Suprapubic skin (tissue), 4 donors: ENCODE results near the gene PACSIN2. TPM values are rescaled to one million over a fixed set of nuclear protein-coding genes. Genes with fewer than 3 reads are reported as not detected.

Experiments used
- DNase-seq, 2 donors: peaks; one replicate each; pipeline ENCODE4 v3.0.0-alpha.2; 2019; ENCODE audit warnings: low spot score in 2 of 2
- H3K27ac ChIP-seq: fragments of 200-600 bp; sonication (generic); one replicate; pipeline ENCODE4 v1.5.1; 2019
- H3K27me3 ChIP-seq: fragments of 200-600 bp; sonication (generic); one replicate; pipeline ENCODE4 v1.5.1; 2019
- H3K36me3 ChIP-seq: fragments of 200-600 bp; sonication (generic); one replicate; pipeline ENCODE4 v1.5.1; 2019
- H3K4me1 ChIP-seq: fragments of 200-600 bp; sonication (generic); one replicate; pipeline ENCODE4 v1.5.1; 2019
- H3K4me3 ChIP-seq: fragments of 200-600 bp; sonication (generic); one replicate; pipeline ENCODE4 v1.5.1; 2019; ENCODE audit warnings: mild to moderate bottlenecking
- H3K9me3 ChIP-seq: fragments of 200-600 bp; sonication (generic); one replicate; pipeline ENCODE4 v1.5.1; 2019
- EP300 ChIP-seq: sonication (generic); formaldehyde crosslinking; IDR thresholded peaks from one replicate; pipeline ENCODE4 v1.6.1; 2017; ENCODE audit warnings: antibody characterized with exemption
- POLR2A ChIP-seq, 2 donors: fragments of 450-650 bp; IDR thresholded peaks; one replicate each; pipeline ENCODE4 v1.6.1; 2017; ENCODE audit warnings: antibody characterized with exemption in 2 of 2, mild to moderate bottlenecking in 2 of 2, moderate library complexity in 2 of 2
- POLR2AphosphoS5 ChIP-seq, 3 donors: sonication (generic); formaldehyde crosslinking; IDR thresholded peaks; one replicate each; pipeline ENCODE4 v1.6.1; 2017; ENCODE audit warnings: antibody characterized with exemption in 3 of 3
- WGBS: methylation state at CpG from one replicate; pipeline ENCODE4 v1.1.5; 2018; 5-methylcytosine and 5-hydroxymethylcytosine counted together
- total RNA-seq, 4 donors: library from RNA; depleted of rRNA; stranded (reverse); fragments of >200 nt; gene quantifications; one replicate each; pipeline ENCODE4 v1.1.0, GENCODE V29; 2016
- TF ChIP-seq, protein P1 (sequence below), 2 donors: fragments of 200-600 bp in 1 of 2; fragments of 450-650 bp in 1 of 2; sonication (generic) in 1 of 2; IDR thresholded peaks; one replicate each; pipeline ENCODE4 v1.5.1; 2016 to 2019; ENCODE audit warnings: antibody characterized with exemption in 2 of 2, mild to moderate bottlenecking in 1 of 2, moderate library complexity in 1 of 2

PACSIN2 gene
- total RNA-seq, 4 donors from 2014 or later = 38.9 to 74.8 (median 55.3) TPM

DNA sequence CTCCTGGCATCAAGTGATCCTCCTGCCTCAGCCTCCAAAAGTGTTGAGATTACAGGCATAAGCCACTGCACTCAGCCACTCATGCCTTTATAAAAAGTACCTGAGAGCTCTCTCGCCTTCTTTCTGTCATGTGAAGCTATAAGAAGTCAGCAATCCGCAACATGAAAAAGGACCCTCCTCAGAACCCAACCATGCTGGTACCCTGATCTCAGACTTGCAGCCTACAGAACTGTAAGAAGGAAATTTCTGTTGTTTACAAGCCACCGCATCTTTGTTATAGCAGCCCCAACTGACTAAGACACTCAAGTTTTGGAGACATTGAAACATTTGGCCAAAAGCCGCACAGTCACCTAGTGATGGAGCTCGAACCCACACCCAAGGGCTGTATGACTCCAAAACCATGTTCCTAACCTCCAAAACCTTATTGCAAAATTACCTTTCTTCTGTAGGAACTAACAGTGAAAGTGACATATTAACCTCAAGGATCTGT lies 8.9 kb downstream of the PACSIN2 start:
- no peaks in the 10 kb centered on the region for H3K27me3 ChIP-seq
- WGBS = 95% methylated on average over 5 of the region's 5 CpGs
- no peaks in the 10 kb centered on the region for H3K9me3 ChIP-seq
- no peak overlapping the region for H3K4me3 ChIP-seq
- H3K4me1 ChIP-seq = peaks cover 65% of the 10 kb centered on the region
- DNase-seq = no peak
- no peaks in the 10 kb centered on the region for H3K36me3 ChIP-seq
- no peak for TF ChIP-seq POLR2AphosphoS5 (IDR thresholded peaks at IDR 0.05)
- no peak for TF ChIP-seq EP300
- TF ChIP-seq, protein P1, sequence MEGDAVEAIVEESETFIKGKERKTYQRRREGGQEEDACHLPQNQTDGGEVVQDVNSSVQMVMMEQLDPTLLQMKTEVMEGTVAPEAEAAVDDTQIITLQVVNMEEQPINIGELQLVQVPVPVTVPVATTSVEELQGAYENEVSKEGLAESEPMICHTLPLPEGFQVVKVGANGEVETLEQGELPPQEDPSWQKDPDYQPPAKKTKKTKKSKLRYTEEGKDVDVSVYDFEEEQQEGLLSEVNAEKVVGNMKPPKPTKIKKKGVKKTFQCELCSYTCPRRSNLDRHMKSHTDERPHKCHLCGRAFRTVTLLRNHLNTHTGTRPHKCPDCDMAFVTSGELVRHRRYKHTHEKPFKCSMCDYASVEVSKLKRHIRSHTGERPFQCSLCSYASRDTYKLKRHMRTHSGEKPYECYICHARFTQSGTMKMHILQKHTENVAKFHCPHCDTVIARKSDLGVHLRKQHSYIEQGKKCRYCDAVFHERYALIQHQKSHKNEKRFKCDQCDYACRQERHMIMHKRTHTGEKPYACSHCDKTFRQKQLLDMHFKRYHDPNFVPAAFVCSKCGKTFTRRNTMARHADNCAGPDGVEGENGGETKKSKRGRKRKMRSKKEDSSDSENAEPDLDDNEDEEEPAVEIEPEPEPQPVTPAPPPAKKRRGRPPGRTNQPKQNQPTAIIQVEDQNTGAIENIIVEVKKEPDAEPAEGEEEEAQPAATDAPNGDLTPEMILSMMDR (IDR thresholded peaks at IDR 0.05) = no peak
- no peak for TF ChIP-seq POLR2A (IDR thresholded peaks at IDR 0.05)
- no peak overlapping the region for H3K27ac ChIP-seq

DNA sequence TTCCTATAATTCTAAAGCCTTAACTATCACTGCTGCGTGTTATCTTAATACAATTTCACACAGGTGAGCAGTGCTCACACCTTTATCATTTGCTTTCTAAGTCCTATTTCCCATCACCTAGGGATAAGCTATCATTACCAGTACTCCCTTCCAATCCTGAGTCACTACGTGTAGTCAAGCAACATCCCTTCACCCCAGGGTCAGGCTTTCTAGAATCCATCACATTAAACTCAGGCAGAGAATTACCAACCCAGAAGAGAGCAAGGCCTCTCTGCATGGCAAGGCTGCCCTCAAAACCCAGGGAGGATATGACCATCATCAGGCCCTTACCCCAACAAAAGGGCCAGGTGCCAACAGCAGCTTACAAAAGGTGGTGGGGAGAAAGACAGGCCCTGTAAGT lies 9.8 kb downstream of the PACSIN2 start:
- no peak for TF ChIP-seq POLR2A (IDR thresholded peaks at IDR 0.05)
- TF ChIP-seq EP300 = no peak
- TF ChIP-seq, protein P1 (IDR thresholded peaks at IDR 0.05) = no peak
- TF ChIP-seq POLR2AphosphoS5 (IDR thresholded peaks at IDR 0.05) = no peak
- H3K9me3 ChIP-seq = no peaks in the 10 kb centered on the region
- no peaks in the 10 kb centered on the region for H3K36me3 ChIP-seq
- H3K27ac ChIP-seq = no peak overlapping the region
- no peak overlapping the region for H3K4me3 ChIP-seq
- no peak for DNase-seq
- no peaks in the 10 kb centered on the region for H3K27me3 ChIP-seq
- WGBS = 86% methylated on average over 2 of the region's 2 CpGs
- peaks cover 71% of the 10 kb centered on the region for H3K4me1 ChIP-seq

DNA sequence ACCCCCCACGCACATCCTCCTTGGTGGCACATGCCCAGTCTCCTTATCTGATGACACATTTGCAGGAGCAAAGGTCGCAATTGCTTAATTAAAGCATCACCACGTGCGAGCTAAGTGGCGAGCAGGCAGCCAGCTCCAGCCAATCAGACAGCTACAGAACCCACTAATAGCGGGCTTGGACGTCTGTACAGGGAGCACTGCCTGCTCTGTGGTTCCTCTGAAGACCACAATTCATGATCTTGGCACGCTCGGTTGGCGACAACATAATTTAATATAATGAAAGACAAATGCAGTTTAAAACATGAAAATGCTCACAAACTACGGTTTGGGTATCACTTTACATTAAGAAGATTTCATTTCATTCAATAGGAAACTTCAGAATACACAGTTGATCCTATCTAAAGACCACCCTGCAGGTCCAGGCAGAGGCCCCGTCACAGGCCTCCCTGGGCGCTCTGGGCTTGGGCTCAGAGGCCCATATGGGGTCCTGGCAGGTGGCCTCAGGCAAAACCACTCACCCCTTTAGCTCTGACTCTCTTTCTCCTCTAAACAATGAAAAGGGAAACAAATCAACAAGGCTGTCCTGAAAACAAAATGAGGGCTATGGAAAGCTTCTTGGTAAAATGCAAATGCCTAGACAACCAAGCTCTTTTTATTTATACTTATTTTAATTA lies 10.4 kb downstream of the PACSIN2 start:
- TF ChIP-seq POLR2AphosphoS5 (IDR thresholded peaks at IDR 0.05) (no peak), POLR2A (IDR thresholded peaks at IDR 0.05) (no peak), EP300 (no peak)
- TF ChIP-seq, protein P1 (IDR thresholded peaks at IDR 0.05) = no peak
- WGBS = 56% methylated on average over 12 of the region's 13 CpGs
- no peak for DNase-seq
- H3K36me3 ChIP-seq = no peaks in the 10 kb centered on the region
- H3K4me3 ChIP-seq = no peak overlapping the region
- no peaks in the 10 kb centered on the region for H3K9me3 ChIP-seq
- no peak overlapping the region for H3K27ac ChIP-seq
- H3K4me1 ChIP-seq = peaks cover 74% of the 10 kb centered on the region
- no peaks in the 10 kb centered on the region for H3K27me3 ChIP-seq

DNA sequence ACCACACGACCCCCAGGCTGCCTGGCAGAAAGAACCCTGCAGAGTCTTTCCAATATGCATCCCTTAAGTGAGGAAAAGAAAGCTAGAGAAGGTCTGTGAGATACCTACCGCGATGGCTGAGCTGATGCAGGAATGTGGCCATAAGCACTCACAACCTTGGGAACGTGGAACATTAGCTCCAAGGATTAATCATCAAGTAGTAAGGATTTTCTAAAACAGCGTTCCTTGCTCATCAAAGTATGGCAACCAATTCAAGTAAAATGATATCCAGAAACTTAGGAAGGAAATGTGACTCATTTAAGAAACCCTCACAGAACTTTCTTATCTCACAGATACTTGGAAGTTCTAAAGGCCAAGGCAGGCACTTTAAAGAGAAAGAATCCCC lies 12.8 kb downstream of the PACSIN2 start:
- 55% methylated on average over 5 of the region's 5 CpGs for WGBS
- Histone ChIP-seq H3K27ac (peak overlapping the region; percentile 51), H3K4me1 (peaks cover 68% of the 10 kb centered on the region), H3K9me3 (no peaks in the 10 kb centered on the region), H3K27me3 (no peaks in the 10 kb centered on the region), H3K4me3 (no peak overlapping the region), H3K36me3 (no peaks in the 10 kb centered on the region)
- DNase-seq = no peak
- TF ChIP-seq, protein P1 (IDR thresholded peaks at IDR 0.05) = no peak
- TF ChIP-seq POLR2AphosphoS5 (IDR thresholded peaks at IDR 0.05) (no peak), POLR2A (IDR thresholded peaks at IDR 0.05) (no peak), EP300 (no peak)

DNA sequence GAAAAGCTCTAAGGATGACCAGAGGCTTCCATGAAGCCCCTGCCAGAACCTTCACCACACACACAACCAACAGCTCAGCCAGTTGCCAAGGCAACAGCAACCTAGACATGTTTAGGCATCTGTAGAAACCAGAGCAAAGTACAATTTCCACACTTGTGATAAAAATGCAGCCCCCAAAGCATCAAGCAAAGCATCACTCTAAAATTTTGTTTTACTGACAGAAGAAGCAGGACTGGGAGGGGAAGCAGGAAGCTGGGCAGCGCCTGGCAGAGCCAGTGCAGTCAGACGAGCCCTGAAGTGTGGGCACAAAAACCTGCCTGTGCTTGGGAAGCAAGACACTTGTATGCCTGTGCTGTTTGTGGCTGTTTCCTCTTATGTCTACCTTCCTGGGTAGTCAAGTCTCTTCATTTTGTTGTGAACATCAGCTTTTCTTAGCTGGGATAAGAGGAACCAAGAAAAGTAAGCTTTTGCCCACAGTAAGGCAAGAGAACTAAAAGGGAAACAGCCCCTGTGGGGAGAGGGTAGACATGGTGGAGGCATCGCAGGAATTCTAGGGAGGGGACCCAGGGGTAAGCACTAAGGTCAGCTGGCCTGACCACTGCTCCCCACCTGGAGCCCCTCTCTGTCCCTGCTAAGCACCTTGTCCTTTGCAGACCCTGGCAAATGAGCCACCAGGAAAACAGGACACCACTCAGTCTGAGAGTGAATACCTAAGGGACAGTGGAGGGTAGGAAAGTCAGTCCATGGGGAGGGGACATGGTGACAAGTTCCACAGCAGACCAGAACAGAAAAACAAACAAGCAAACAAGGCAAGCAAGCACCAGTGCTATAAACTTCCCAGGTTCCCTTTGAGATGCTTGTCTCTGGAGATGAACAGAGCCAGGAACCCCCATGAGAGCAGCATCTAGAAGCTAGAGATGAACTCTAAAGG lies 13.4 kb downstream of the PACSIN2 start:
- DNase-seq = no peak
- 49% methylated on average over 3 of the region's 3 CpGs for WGBS
- peaks cover 72% of the 10 kb centered on the region for H3K4me1 ChIP-seq

More for the DNA sequence above, 13.4 kb downstream of the PACSIN2 start:
- H3K27ac ChIP-seq = peak overlapping the region; percentile 51
- no peaks in the 10 kb centered on the region for H3K9me3 ChIP-seq
- H3K4me3 ChIP-seq = no peak overlapping the region
- no peaks in the 10 kb centered on the region for H3K36me3 ChIP-seq
- H3K27me3 ChIP-seq = no peaks in the 10 kb centered on the region
- TF ChIP-seq POLR2AphosphoS5 (IDR thresholded peaks at IDR 0.05) (no peak), EP300 (no peak), POLR2A (IDR thresholded peaks at IDR 0.05) (no peak)
- TF ChIP-seq, protein P1 (IDR thresholded peaks at IDR 0.05) = no peak
